DMS114 treated with DMSO at 0.1 percent for 48 hours (cell line): ENCODE measurements around the gene DLGAP4.

Experiments
- DNase-seq: peaks from one replicate; lab custom pipeline; 2025; ENCODE audit not compliant: unreplicated experiment; lab: John Stamatoyannopoulos, UW

Gene DLGAP4

DNA sequence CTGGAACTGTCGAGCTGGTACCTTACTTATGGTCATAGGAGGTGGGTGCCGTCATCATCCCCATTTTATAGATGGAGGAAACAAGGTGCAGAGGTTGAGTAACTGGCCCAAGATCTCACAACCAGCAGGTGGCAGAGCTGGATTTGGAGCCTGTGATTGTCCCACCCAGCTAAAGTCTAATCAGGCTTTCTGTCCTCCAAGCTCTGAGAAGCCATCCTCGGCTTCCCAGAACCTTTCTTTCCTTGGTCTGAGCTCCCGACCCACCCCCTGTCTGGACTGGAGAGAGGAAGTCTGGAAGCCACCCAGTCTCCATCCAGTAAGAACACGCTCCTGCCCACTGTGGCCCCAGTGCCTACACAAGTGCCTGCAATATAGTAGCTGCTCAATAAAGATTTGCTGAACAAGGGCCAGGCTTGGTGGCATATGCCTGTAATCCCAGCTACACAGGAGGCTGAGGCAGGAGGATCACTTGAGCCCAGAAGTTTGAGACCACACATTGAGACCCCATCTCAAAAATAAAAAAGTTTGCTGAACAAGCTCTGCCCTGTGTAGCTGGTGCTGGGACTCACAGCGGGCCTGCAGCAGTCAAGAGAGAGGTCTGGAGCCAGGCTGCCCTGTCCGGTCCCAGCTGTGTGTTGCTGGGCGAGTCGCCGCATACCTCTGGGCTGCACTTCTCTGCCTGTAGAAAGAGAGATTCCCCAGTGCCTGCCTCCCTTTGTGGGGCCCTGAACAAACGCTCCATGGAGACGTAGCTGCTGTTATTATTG is 32.5 kb upstream of the DLGAP4 start:
- no peak for DNase-seq

DNA sequence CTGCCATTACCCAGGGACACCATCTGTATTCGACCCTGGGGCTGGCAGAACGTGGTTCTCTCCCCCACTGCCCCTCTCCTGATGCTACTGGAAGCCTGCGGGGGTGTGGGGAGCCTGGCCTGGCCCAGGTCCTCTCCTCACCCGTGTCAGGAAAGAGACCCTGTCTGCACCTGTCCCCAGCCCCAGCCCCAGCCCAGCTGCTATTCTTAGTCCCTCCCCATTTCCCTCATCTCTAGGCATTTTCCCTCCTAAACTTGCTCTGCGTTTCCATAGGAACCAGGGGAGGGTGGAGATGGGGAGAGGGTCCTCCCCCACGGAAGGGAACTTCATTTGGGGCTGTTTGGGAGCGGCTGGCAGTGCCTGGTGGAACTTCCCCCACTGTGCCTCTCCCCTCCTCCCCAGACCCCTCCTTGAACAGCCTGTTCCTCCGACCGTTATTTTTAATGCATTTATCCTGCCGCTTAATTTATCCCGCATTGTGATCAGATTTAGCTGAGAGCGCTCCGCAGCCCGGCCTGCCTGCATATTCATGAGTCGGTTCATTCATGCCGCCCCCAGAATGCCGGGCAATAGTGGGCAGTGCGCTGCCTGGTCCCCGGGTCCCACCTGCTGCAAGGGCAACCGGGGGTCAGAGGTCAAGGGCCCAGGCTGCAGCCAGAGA is 31.8 kb upstream of the DLGAP4 start:
- DNase-seq: no peak

DNA sequence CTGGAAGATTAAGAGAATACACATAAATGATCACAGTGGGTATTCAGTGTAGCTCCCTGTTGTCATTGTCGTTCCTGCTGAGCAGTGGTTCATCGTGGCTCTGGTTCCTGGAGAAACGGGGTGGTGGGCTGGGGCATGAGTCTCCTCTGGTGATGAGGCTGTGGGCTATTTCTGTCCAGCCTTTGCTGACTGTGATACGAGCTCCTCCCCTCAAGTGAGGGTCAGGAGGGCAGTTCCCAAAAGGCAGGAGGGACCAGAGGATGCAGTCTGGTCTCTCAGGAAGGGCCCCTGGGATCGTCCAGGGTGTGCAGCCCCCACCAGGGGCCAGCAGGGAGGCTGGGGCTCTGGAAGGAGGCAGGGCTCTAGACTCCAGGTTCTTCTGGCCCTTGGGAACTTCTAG is 31.1 kb upstream of the DLGAP4 start:
- no peak for DNase-seq

DNA sequence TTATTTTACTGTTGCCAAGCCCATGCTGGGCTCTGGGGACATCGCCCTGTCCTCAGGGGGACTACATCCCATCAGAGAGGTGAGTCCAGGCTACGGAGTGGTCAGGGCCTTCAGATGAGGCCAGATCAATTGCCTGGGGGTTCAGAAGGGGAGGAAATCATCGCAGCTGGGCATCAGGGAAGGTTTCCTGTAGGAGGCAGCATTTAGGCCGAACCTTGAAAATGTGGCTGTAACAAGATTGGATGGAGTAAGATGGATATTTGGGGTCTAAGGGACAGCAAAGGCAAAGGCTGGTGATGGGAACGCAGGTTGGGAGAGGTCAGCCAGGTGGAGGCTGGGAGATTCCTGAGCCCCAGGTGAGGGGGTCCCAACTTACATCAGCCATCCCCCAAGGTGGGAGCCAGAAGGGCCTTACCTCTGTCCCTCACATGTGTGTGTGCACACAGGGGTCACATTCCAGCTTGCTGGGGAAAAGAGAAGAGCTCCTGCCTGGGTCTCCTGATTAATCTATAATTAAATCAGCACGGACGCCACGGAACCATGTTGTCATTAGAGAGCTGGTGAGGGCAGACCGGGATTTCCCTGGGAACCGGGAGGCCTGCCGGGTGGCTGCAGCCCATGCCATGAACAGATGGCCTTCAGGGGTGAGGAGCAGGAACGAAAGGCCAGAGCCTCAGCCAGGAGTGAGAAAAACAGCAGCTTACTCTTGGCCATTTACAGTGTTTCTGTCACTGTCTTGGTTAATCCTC is 30.5 kb upstream of the DLGAP4 start:
- no peak for DNase-seq

DNA sequence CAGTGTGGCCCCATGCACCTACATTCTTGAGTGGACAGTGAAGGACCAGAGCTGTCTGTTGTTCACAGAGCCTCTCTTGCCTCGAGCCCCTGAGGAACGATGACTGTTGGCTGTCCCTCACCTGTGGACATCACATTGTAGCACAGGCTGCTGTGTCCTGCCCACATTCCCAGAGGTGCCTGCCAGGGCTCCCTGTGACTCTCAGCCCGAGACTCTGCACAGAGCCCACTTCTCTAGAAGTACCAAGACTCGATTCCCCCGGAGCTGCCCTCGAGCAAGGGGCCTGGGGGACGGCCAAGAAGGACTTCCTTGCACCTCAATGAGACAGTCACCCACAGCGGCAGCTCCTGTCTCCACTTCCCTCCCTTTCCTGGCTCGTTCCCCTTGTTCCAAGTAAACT is 28.6 kb upstream of the DLGAP4 start:
- no peak for DNase-seq

DNA sequence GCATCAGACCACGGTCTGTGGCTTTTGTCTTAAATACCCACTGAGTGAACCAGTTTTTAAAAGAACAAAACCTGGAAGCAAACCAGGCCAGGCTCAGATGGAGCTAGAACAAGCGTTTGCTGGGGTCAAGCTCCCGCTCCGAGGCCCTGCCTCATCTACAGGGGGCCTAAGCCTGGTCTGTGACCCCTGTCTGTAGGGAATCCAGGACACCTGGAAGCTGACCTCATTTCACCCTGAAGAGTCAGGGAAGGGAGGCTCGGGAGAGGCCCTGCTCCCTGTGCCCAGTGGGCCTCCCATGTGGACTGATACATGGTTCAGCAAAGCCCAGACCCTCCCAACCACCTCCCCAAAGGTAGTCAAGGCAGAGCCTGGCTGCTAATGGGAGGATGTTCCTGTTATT is 26.8 kb upstream of the DLGAP4 start:
- DNase-seq: no peak

DNA sequence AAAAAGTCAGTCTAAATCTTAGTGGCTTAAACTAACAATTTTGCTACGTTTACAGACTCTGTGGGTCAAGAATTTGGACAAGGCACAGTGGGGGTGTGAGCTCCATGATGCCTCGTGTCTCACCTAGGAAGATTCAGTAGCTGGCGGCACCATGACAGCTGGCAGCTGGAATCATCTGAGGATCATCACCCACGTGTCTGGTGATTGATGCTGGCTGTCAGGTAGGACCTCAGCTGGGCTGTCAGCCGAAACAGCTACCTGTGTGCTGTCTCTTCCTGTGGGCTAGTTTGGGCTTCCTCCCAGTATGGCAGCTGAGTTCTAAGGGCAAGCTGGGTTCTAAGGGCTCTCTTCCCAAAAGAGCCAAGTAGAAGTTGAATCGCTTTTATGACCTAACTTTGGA is 26.4 kb upstream of the DLGAP4 start:
- DNase-seq: no peak

DNA sequence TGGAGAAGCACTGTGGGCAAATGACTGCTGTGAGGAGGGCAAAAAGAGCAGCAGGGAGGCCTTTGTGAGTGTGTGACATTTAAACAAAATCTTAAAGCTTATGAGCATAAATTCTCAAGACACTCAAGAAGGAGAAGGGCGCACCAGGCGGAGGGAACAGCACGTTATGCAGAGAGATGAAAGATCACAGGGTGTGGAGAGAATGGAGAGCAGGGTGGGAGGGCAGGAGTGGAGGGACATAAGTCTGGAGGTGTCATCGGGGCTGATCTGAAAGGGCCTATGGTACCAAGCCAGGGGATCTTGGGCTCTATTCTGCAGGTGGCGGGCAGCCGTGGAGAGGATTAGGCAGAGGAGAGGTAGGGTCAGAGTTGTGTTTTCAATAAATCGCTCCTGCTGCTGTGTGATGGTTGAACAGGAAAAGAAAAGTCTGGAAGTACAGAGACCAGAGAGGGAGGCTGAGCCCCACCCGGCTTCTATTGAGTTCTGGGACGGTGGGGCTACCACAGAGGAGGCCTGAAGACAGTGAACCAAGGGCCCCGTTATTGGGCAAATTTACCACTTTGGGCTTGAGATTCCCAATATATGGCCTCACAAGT is 24.3 kb upstream of the DLGAP4 start:
- DNase-seq: no peak

DNA sequence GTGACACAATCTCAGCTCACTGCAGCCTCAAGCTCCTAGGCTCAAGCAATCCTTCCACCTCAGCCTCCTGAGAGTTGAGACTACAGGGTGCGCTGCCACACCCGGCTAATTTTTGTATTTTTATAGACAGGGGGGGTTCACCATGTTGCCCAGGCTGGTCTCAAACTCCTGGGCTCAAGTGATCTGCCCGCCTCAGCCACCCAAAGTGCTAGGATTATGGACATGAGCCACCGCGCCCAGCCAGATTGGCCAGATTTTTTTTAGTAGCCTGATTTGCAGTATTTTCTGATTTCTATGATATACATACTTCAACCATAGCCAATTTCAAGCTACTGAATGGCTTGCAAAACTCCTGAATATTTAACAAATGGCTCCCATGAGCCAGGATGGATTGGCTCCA is 21.4 kb upstream of the DLGAP4 start:
- no peak for DNase-seq

DNA sequence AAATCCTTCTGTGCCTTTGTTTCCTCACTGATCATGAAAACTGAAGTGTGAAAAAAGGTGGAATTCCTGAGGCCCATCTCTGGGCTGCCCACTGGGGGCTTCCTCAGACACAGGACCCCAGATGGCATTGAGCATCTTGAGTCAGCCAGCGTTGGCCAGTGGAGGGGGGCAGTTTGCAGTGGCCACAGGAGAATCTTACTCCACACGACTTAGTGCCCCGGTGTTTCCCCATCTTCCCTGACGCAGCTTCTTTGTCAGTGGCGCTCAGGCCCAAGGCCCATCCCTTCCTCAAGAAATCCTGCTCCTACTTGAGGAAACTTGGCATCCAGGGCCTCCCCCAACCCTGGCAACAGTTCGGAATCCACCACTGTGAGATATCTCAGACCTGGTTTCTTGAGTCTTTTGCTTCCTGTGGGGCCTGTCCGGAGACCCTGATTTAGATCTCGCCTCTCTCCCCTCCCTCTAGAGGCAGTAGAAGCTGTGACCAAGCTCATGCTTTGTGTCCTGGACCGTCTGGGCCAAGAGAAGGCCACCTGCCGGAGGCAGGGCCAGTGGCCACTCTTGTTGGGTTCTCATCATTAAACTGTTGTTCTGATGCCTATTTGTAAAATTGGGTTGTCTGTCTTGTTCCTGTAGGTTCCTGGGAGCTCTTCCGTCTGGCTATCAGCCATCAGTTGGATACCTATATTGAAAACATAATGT is 20.2 kb upstream of the DLGAP4 start:
- DNase-seq: no peak

DNA sequence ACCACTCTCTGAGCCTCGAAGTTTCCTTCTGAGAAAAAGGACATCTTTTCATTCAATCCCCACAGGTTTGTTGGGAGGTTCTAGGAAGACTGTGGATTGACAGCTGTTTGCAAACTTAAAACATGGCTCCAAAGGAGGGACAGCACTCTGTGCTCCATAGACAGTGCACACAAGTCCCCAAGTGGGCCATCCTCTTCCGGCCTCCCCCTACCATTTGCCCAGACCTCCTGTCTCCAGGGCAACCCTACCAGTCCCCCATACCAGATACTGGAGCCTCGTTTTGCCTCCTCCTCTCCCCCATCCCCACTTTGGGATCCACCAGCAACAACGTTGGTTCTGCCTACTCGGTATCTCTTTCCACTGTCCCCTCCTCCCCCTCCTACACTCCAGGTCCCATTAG is 8.5 kb upstream of the DLGAP4 start:
- DNase-seq: no peak

DNA sequence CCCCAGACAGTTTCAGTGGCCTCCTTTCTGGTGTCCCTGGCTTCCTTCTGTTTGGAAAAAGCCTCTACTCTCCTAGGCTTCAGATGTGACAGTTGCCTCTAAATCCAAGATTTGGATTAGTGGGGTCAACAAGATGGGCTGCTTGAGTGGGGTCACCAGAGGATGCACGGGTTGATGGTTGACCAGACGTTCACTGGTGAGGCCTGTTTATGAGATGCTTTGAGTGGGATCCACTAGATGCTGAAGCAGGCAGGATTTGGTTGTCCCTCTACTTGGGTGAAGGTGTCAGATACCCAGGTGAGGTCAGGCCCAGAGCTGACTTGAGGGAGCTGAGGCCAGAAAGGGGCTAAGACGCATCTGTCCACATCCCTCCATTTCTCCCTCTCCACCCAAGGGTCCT is 8.1 kb upstream of the DLGAP4 start:
- DNase-seq: no peak

DNA sequence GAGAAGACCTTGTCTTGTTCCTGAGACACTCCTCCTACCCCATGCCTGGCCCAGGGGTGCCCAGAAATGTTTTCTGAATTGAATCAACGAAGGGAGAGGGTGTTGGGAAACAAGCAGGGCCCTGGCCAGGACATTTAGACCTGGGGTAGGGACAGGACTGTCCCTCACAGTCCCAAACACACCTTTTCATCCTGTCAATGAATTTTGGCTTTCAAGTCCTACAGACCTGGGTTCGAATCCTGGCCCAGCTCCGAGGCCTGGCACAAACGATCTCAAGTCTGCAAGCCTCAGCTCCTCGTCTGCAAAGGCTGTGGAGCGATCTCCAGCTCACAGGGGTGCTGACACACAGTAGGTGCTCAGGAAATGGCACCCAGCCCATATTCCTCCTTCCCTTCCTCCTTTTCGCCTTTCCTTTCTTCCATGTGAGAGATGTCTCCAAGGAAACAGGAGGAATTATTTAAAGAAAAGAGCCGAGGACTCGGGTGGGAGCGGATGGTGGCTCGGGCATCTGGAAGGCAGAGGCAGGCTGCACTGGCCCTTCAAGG is 7.3 kb upstream of the DLGAP4 start:
- DNase-seq: no peak

DNA sequence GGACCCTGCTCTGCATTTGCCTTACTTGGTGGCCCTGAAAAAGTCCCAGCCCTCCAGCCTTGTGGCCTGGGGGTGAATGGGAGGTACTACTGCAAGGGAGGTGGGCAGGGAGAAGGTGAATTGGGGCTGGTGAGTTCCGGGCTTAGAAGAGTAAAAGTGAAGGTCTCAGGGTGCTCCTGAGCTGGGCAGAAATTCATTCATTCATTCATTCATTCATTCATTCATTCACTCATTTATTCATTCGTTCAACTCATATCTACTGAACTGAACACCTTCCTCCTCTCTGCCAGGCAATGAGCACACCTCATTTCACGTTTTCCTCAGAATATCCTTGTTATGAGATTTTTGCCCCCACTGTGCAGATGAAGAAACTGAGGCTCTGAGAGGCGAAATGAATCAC is 6.7 kb upstream of the DLGAP4 start:
- no peak for DNase-seq

DNA sequence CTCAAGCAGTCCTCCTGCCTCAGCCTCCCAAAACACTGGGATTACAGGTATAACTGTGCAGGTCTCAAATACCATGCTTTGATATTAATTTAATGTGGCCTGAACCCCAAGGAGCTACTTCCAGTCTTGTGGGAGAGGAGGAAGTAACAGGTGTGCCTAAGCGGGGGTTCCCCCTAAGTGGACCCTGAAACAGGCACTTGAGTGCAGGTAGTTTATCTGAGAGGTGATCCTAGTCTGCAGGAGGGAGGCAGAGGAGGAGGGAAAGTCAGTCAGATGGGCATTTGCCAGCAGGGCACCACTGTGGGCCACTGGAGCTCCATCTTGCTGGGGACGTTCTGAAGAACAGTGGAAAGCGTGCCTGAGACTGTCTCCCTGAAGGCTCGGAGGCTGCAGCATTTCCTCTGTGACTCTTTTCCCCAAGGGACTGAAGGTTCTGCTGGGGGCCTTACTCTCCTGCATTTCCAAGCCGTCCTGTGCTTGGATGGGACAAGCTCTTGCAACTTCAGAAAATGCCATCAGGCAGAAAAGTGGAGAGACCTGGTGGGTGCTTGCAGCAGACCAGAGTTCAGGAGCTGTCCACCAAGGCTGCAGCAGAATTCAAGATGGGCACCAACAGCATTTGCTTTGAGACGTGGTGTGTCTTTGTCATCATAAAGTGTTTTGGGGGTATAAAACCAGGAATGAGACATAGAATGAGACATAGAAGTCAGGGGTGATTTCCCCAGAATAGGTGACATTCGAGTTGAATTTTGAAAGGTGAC is 4.6 kb upstream of the DLGAP4 start:
- DNase-seq: no peak

DNA sequence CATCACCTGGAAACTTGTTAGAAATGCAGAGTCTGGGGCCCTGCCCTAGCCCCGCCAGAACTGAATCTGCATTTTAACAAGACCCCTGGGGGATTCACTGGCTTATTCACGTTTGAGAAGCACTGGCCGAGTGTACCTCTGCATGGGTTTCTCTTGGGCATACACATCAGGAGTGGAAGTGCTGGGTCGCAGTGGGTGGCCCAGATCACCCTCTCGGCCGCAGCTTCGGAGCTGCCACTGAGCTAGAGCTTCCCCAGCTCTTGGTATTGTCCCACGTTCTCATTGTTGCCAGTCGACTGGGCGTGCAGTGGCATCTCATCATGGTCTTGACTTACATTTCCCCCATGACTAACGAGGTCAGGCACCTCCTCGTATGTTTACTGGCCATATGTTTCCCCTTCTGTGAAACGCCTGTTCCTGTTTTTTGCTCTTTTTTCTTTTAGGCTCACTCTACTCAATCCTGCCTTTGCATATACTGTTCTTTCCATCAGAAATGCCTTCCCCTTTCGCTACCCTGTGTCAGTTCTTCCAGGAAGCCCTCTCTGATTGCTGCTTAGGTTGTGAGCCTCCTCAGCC is 3.0 kb upstream of the DLGAP4 start:
- no peak for DNase-seq

DNA sequence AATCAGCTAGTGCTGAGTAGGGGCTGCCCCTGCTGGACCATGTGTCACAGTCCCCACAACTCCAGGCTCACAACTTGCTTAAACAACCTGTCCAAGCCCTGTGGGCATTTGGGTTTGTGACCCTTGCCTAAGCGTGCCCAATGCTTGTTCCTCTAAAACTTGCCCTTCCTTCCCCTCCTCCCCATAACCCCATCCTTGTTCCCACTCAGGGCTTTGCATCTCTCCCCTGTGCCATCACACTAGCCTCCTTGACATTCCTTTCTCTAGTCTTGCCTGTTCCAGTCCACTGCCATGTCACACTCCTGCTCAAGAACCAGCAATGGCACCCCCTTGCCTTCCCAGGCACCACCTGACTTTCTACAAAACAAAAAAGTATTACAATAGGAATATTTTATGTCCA is 2.3 kb upstream of the DLGAP4 start:
- no peak for DNase-seq

DNA sequence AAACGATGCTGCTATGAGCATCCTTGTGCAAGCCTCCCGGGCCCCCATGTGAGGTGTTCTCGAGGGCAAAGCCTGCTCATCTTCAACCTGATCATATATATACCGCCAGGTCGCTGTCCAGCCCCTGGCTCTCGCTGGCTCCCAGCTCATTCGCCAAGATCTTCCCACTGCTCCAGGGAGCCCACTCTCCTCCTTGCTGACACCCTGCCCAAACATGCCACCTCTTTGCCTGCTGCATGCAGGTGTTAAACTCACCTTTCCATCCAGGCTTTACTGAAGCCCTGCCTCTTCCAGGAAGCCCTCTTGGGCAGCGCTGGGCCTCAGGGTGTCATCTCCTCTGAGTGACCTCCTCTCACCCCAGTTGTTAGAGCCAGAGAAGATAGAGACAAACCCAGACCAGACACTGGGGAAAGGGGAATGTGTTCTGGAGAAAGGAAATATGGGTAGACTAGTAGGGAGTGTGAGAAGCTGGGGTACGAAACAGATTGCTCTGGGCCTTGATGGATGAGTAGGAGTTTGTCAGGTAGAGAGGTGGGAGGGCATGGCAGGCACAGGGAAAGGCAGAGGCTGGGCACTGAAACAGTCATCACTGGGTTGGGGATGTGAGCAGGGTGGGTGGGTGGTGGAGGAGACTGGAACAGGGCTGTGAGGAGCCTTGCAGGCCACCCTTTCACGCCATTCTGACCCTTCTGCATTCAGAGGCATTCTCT is 1.2 kb upstream of the DLGAP4 start:
- no peak for DNase-seq
